GM19193 (cell line): ENCODE results near the gene ARHGAP42.

ENCODE experiments used
- POLR2A ChIP-seq: IDR thresholded peaks from 4 replicates; pipeline ENCODE4 v1.6.1; 2011; ENCODE audit not compliant: insufficient read depth, insufficient read length; ENCODE audit errors: extremely low read depth

Gene ARHGAP42

GRCh38 chr11:101011881-101012280 lies 324.8 kb downstream of the ARHGAP42 start:
- TF ChIP-seq POLR2A = no peak

GRCh38 chr11:101014600-101015285 lies 327.7 kb downstream of the ARHGAP42 start:
- TF ChIP-seq POLR2A = no peak

- no peak for TF ChIP-seq POLR2A
These were observed 332.8 kb downstream of the ARHGAP42 start for GRCh38 chr11:101019870-101020269.

DNA sequence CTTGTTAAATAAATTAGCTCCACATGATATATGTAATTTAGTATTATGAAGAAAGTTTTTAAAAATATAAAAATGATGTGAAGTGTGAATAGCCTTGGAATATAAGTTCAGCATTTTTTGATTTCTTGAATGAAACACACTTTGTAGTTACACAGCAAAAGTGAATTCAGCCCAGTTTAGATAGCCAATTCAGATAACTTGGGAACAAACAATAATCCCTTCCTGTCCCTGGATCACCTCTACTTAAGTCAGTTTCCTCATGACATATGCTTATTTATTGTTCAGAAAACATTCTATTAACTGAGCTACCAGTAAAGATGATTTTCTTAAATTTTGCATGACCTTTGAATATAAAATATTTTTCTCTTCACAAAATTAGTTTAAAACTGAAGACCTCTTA lies 335.2 kb downstream of the ARHGAP42 start:
- TF ChIP-seq POLR2A = no peak

DNA sequence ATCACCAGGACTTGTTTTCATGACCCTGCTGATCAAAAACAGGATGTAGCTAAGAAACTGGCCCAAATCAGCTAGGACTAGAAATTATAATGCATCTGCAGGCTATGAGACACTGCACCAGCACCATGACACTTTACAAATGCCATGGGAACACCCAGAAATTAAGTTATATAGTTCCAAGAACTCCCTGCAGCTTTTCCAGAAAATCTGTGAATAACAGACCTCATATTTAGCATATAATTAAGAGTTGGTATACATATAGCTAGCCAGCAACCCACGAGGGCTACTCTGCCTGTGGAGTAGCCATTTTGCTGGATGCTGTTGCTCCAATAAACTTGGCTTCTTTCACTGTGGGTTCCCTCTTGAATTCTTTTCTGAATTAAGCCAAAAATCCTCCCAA lies 341.6 kb downstream of the ARHGAP42 start:
- no peak for TF ChIP-seq POLR2A

DNA sequence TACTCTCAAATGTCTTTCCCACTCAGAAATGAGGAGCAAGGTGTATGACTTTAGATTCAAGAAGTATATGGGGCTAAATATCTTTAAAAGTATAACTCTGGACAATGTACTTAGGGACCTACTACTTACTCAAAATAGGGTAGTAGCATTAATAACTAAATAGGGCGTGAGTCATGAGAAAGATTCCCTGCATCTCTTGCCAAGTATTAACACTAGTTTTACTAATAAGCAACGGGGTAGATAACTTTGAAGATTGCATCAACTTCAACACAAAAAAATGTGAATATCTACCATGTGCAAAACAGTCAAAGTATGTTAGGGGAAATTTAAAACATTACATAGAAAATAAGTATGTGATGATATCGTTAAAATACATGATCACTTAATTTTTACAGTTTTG lies 342.9 kb downstream of the ARHGAP42 start:
- no peak for TF ChIP-seq POLR2A

DNA sequence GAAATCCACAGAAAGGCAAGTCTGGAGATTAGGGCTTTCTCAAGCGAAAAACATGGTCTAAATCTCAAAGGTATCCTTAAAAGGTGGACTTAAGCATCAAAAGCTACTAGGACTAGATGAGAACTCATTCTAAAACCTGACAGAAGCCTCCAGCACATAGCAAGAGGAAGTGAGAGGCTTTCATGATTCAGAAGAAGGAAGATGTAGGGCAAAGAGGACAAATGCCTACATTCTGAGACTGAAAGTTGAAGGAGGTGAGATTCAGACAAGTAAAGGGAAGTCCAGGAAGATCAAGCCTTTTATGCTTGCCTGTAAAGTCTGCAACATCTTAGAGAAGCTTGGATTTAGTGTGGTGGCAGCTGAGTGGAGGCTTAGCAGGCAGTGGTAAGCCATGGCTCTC lies 343.6 kb downstream of the ARHGAP42 start:
- no peak for TF ChIP-seq POLR2A

GRCh38 chr11:101031713-101032112 lies 344.6 kb downstream of the ARHGAP42 start:
- no peak for TF ChIP-seq POLR2A

GRCh38 chr11:101032991-101033390 lies 345.9 kb downstream of the ARHGAP42 start:
- no peak for TF ChIP-seq POLR2A

DNA sequence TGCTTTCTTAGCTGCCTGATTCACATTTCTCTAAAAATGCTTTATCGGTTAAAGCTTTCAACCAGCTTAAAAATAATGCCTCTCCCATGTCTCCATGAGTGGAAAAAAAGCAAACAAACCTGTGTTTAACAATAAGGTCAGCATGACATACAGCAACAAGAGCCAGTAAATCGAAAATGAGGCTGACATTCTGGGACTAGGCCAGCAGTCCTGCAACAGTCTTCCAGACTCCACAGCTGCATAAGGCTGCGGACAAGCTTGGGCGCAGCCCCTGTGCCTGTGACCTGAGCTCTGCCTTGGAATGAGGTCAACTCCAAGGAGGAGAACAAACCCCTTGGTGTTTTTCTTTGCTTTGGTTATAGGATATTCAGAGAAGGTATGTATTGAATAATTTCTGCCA lies 347.0 kb downstream of the ARHGAP42 start:
- no peak for TF ChIP-seq POLR2A

GRCh38 chr11:101035872-101036271 lies 348.8 kb downstream of the ARHGAP42 start:
- TF ChIP-seq POLR2A = no peak
